ENCODE measurements around the gene SYP. TPM values are rescaled to one million over a fixed set of nuclear protein-coding genes. Genes with fewer than 3 reads are reported as not detected.

The SYP gene
- total and polyA plus RNA-seq, 2 donors (not counting 1 experiment from before 2014, with no cell fraction given) = 1.2 to 1.6 TPM

GRCh38 chrX:49187526-49187925 is 12.5 kb downstream of the SYP start:
- H2AFZ ChIP-seq (ENCODE audit: insufficient read depth, low read depth, low read length, poor library complexity, severe bottlenecking) = no peak overlapping the region
- H3K27ac Mint-ChIP-seq = no peak overlapping the region
- H3K9ac ChIP-seq (ENCODE audit: low read length) = no peak overlapping the region
- no peak for TF ChIP-seq CTCF (IDR thresholded peaks at IDR 0.05)
- no peak for TF ChIP-seq EZH2 (IDR thresholded peaks at IDR 0.05; ENCODE audit: borderline replicate concordance, insufficient read depth, low read depth, low read length, poor library complexity, severe bottlenecking)
- peaks cover 26% of the 10 kb centered on the region for H3K4me1 Mint-ChIP-seq
- H3K36me3 ChIP-seq (replicated peaks in 1 of 2; ENCODE audit: control extremely low read depth in 1 of 2, control insufficient read depth in 1 of 2, extremely low read depth in 1 of 2, insufficient read depth in 2 of 2, low read length in 1 of 2) = peaks cover 0 to 7% of the 10 kb centered on the region in 2 experiments
- peaks cover 6 to 33% of the 10 kb centered on the region in 2 donors for H3K4me1 ChIP-seq (ENCODE audit: control insufficient read depth in 2 of 2, insufficient read depth in 2 of 2, low read length in 2 of 2)
- no peaks in the 10 kb centered on the region for H3K9me3 Mint-ChIP-seq (ENCODE audit: insufficient read depth)
- ChIA-PET POLR2A (interaction anchor here (0.8 kb wide), 1 partner anchor 31 kb away, joined by 3 read pairs; no protein-coding TSS in a partner anchor), CTCF (interaction anchor here (0.6 kb wide), 1 partner anchor 32 kb away, joined by 3 read pairs; no protein-coding TSS in a partner anchor)
- H3K4me3 ChIP-seq (ENCODE audit: control extremely low read depth in 1 of 5, extremely low read depth in 1 of 5, insufficient read depth in 1 of 5, low read depth in 2 of 5, low read length in 4 of 5) = no peak overlapping the region
- no peaks in the 10 kb centered on the region for H3K27me3 ChIP-seq (replicated peaks in 1 of 4; ENCODE audit: control extremely low read depth in 1 of 4, control insufficient read depth in 3 of 4, insufficient read depth in 4 of 4, low read length in 3 of 4)
- ATAC-seq (ENCODE audit: low read depth) (no peak), DNase-seq (no peak)
- H3K9me3 ChIP-seq (ENCODE audit: control extremely low read depth in 1 of 3, control insufficient read depth in 2 of 3, insufficient read depth in 1 of 3, low read length in 2 of 3) = peaks cover 0 to 3% (median 0%) of the 10 kb centered on the region in 3 donors
- no peaks in the 10 kb centered on the region for H3K27me3 Mint-ChIP-seq
- no peak overlapping the region for H3K27ac ChIP-seq (ENCODE audit: low read length in 2 of 2)
- H3K4me2 ChIP-seq (replicated peaks; ENCODE audit: low read depth, low read length, poor library complexity, severe bottlenecking) = no peak overlapping the region
- intact Hi-C loops (cut with micrococcal nuclease) = no loop called here
- peaks cover 7% of the 10 kb centered on the region for H3K79me2 ChIP-seq (ENCODE audit: control insufficient read depth, insufficient read depth, low read length)
- no peak overlapping the region for H3K4me3 Mint-ChIP-seq
- 89% methylated on average over 1 of the region's 10 CpGs for WGBS (ENCODE audit: insufficient coverage)
- H4K20me1 ChIP-seq (ENCODE audit: control insufficient read depth, insufficient read depth, low read length, poor library complexity, severe bottlenecking) = no peaks in the 10 kb centered on the region

- no CpG with 5 or more reads among the region's 15 CpGs for WGBS (ENCODE audit: insufficient coverage)
- H2AFZ ChIP-seq (ENCODE audit: insufficient read depth, low read depth, low read length, poor library complexity, severe bottlenecking) = no peak overlapping the region
- H3K4me1 ChIP-seq (ENCODE audit: control insufficient read depth in 2 of 2, insufficient read depth in 2 of 2, low read length in 2 of 2) = peaks cover 6 to 30% of the 10 kb centered on the region in 2 donors
- no peak overlapping the region for H3K9ac ChIP-seq (ENCODE audit: low read length)
- H3K4me2 ChIP-seq (replicated peaks; ENCODE audit: low read depth, low read length, poor library complexity, severe bottlenecking) = no peak overlapping the region
- POLR2A ChIA-PET = no interaction called here
- Mint-ChIP-seq H3K27me3 (no peaks in the 10 kb centered on the region), H3K9me3 (ENCODE audit: insufficient read depth) (no peaks in the 10 kb centered on the region), H3K4me1 (peaks cover 24% of the 10 kb centered on the region), H3K4me3 (peak overlapping the region; percentile 83), H3K27ac (no peak overlapping the region)
- no peaks in the 10 kb centered on the region for H4K20me1 ChIP-seq (ENCODE audit: control insufficient read depth, insufficient read depth, low read length, poor library complexity, severe bottlenecking)
- ATAC-seq (ENCODE audit: low read depth) = no peak
- TF ChIP-seq CTCF (IDR thresholded peaks at IDR 0.05) (no peak), EZH2 (IDR thresholded peaks at IDR 0.05; ENCODE audit: borderline replicate concordance, insufficient read depth, low read depth, low read length, poor library complexity, severe bottlenecking) (no peak)
- DNase-seq = no peak
- CTCF ChIA-PET = interaction anchor here (0.6 kb wide), 1 partner anchor 31 kb away, joined by 3 read pairs; no protein-coding TSS in a partner anchor
- peaks cover 7% of the 10 kb centered on the region for H3K79me2 ChIP-seq (ENCODE audit: control insufficient read depth, insufficient read depth, low read length)
- H3K27ac ChIP-seq (ENCODE audit: low read length in 2 of 2) = no peak overlapping the region
- peaks cover 0 to 7% of the 10 kb centered on the region in 2 experiments for H3K36me3 ChIP-seq (replicated peaks in 1 of 2; ENCODE audit: control extremely low read depth in 1 of 2, control insufficient read depth in 1 of 2, extremely low read depth in 1 of 2, insufficient read depth in 2 of 2, low read length in 1 of 2)
- H3K9me3 ChIP-seq (ENCODE audit: control extremely low read depth in 1 of 3, control insufficient read depth in 2 of 3, insufficient read depth in 1 of 3, low read length in 2 of 3) = peaks cover 0 to 3% (median 0%) of the 10 kb centered on the region in 3 donors
- intact Hi-C loops (cut with micrococcal nuclease) = no loop called here
- H3K27me3 ChIP-seq (replicated peaks in 1 of 4; ENCODE audit: control extremely low read depth in 1 of 4, control insufficient read depth in 3 of 4, insufficient read depth in 4 of 4, low read length in 3 of 4) = no peaks in the 10 kb centered on the region
- H3K4me3 ChIP-seq (ENCODE audit: control extremely low read depth in 1 of 5, extremely low read depth in 1 of 5, insufficient read depth in 1 of 5, low read depth in 2 of 5, low read length in 4 of 5) = no peak overlapping the region
Observed at GRCh38 chrX:49187028-49187394, 13.0 kb downstream of the SYP start.

Measured in B cell (primary cell).